ENCODE data around the gene MAGEB17.
"Not testable (repeated sequence)": the region's sequence is repeated elsewhere in the genome, so short reads cannot be mapped to it uniquely, and the experiment has no call there.

MAGEB17 gene

GRCh38 chrX:16140983-16141382, 26.3 kb upstream of the MAGEB17 start:
- Mint-ChIP-seq H3K27me3 (peaks cover 35% of the 10 kb centered on the region), H3K27ac (ENCODE audit: low read depth) (no peak overlapping the region), H3K36me3 (ENCODE audit: insufficient read depth) (no peaks in the 10 kb centered on the region), H3K9me3 (no peaks in the 10 kb centered on the region), H3K4me1 (no peaks in the 10 kb centered on the region), H3K4me3 (no peak overlapping the region)
- no peak for ATAC-seq (replicated peaks; ENCODE audit: extremely low read depth, poor library complexity, severe bottlenecking)
- no peak for DNase-seq (ENCODE audit: low spot score in 2 of 2)

GRCh38 chrX:16141422-16142245, 25.6 kb upstream of the MAGEB17 start:
- DNase-seq (ENCODE audit: low spot score in 2 of 2), result no peak
- no peaks in the 10 kb centered on the region for H3K4me1 Mint-ChIP-seq
- no peaks in the 10 kb centered on the region for H3K36me3 Mint-ChIP-seq (ENCODE audit: insufficient read depth)
- H3K27ac Mint-ChIP-seq (ENCODE audit: low read depth), result no peak overlapping the region
- H3K9me3 Mint-ChIP-seq, result no peaks in the 10 kb centered on the region
- peaks cover 40% of the 10 kb centered on the region for H3K27me3 Mint-ChIP-seq
- no peak overlapping the region for H3K4me3 Mint-ChIP-seq
- ATAC-seq (replicated peaks; ENCODE audit: extremely low read depth, poor library complexity, severe bottlenecking), result no peak

GRCh38 chrX:16142246-16142558, 25.1 kb upstream of the MAGEB17 start:
- Mint-ChIP-seq H3K9me3 (no peaks in the 10 kb centered on the region), H3K4me1 (no peaks in the 10 kb centered on the region), H3K4me3 (no peak overlapping the region), H3K27me3 (peaks cover 40% of the 10 kb centered on the region), H3K27ac (ENCODE audit: low read depth) (no peak overlapping the region), H3K36me3 (ENCODE audit: insufficient read depth) (no peaks in the 10 kb centered on the region)
- no peak for DNase-seq (ENCODE audit: low spot score in 2 of 2)
- no peak for ATAC-seq (replicated peaks; ENCODE audit: extremely low read depth, poor library complexity, severe bottlenecking)

GRCh38 chrX:16143968-16144367, 23.3 kb upstream of the MAGEB17 start:
- peaks cover 40% of the 10 kb centered on the region for H3K27me3 Mint-ChIP-seq

GRCh38 chrX:16144420-16144819, 22.9 kb upstream of the MAGEB17 start:
- ATAC-seq (replicated peaks; ENCODE audit: extremely low read depth, poor library complexity, severe bottlenecking) (no peak), DNase-seq (ENCODE audit: low spot score in 2 of 2) (no peak)
- Mint-ChIP-seq H3K4me1 (no peaks in the 10 kb centered on the region), H3K36me3 (ENCODE audit: insufficient read depth) (no peaks in the 10 kb centered on the region), H3K27me3 (peaks cover 40% of the 10 kb centered on the region), H3K27ac (ENCODE audit: low read depth) (no peak overlapping the region), H3K4me3 (no peak overlapping the region), H3K9me3 (no peaks in the 10 kb centered on the region)

More at GRCh38 chrX:16143968-16144367, 23.3 kb upstream of the MAGEB17 start:
- H3K36me3 Mint-ChIP-seq (ENCODE audit: insufficient read depth), result no peaks in the 10 kb centered on the region
- no peaks in the 10 kb centered on the region for H3K4me1 Mint-ChIP-seq
- no peaks in the 10 kb centered on the region for H3K9me3 Mint-ChIP-seq
- ATAC-seq (replicated peaks; ENCODE audit: extremely low read depth, poor library complexity, severe bottlenecking), result no peak
- H3K4me3 Mint-ChIP-seq, result no peak overlapping the region
- no peak for DNase-seq (ENCODE audit: low spot score in 2 of 2)
- no peak overlapping the region for H3K27ac Mint-ChIP-seq (ENCODE audit: low read depth)

- DNase-seq (ENCODE audit: low spot score in 2 of 2); H3K4me1 Mint-ChIP-seq; H3K36me3 Mint-ChIP-seq (ENCODE audit: insufficient read depth); H3K4me3 Mint-ChIP-seq; H3K27ac Mint-ChIP-seq (ENCODE audit: low read depth); H3K9me3 Mint-ChIP-seq; ATAC-seq (replicated peaks; ENCODE audit: extremely low read depth, poor library complexity, severe bottlenecking): not testable (repeated sequence)
- H3K27me3 Mint-ChIP-seq, result peaks cover 40% of the 10 kb centered on the region
Observed at GRCh38 chrX:16145093-16145492, 22.2 kb upstream of the MAGEB17 start.

GRCh38 chrX:16145656-16146055, 21.6 kb upstream of the MAGEB17 start:
- Mint-ChIP-seq H3K27ac (ENCODE audit: low read depth) (no peak overlapping the region), H3K36me3 (ENCODE audit: insufficient read depth) (no peaks in the 10 kb centered on the region), H3K9me3 (no peaks in the 10 kb centered on the region), H3K27me3 (peaks cover 40% of the 10 kb centered on the region), H3K4me1 (no peaks in the 10 kb centered on the region), H3K4me3 (no peak overlapping the region)
- DNase-seq (ENCODE audit: low spot score in 2 of 2) (no peak), ATAC-seq (replicated peaks; ENCODE audit: extremely low read depth, poor library complexity, severe bottlenecking) (no peak)

GRCh38 chrX:16148896-16149295, 18.4 kb upstream of the MAGEB17 start:
- ATAC-seq (replicated peaks; ENCODE audit: extremely low read depth, poor library complexity, severe bottlenecking) (no peak), DNase-seq (ENCODE audit: low spot score in 2 of 2) (no peak)
- no peaks in the 10 kb centered on the region for H3K9me3 Mint-ChIP-seq
- H3K4me3 Mint-ChIP-seq, result no peak overlapping the region
- H3K4me1 Mint-ChIP-seq, result no peaks in the 10 kb centered on the region
- H3K36me3 Mint-ChIP-seq (ENCODE audit: insufficient read depth), result no peaks in the 10 kb centered on the region
- peaks cover 23% of the 10 kb centered on the region for H3K27me3 Mint-ChIP-seq
- no peak overlapping the region for H3K27ac Mint-ChIP-seq (ENCODE audit: low read depth)

- H3K4me1 Mint-ChIP-seq, result no peaks in the 10 kb centered on the region
- H3K27ac Mint-ChIP-seq (ENCODE audit: low read depth), result no peak overlapping the region
- ATAC-seq (replicated peaks; ENCODE audit: extremely low read depth, poor library complexity, severe bottlenecking) (no peak), DNase-seq (ENCODE audit: low spot score in 2 of 2) (no peak)
- H3K27me3 Mint-ChIP-seq, result peaks cover 6% of the 10 kb centered on the region
- H3K4me3 Mint-ChIP-seq, result no peak overlapping the region
- H3K9me3 Mint-ChIP-seq, result no peaks in the 10 kb centered on the region
- no peaks in the 10 kb centered on the region for H3K36me3 Mint-ChIP-seq (ENCODE audit: insufficient read depth)
Observed at GRCh38 chrX:16155581-16156096, 11.6 kb upstream of the MAGEB17 start.

- Mint-ChIP-seq H3K9me3 (no peaks in the 10 kb centered on the region), H3K27ac (ENCODE audit: low read depth) (no peak overlapping the region), H3K27me3 (peaks cover 6% of the 10 kb centered on the region), H3K36me3 (ENCODE audit: insufficient read depth) (no peaks in the 10 kb centered on the region), H3K4me1 (no peaks in the 10 kb centered on the region), H3K4me3 (no peak overlapping the region)
- no peak for ATAC-seq (replicated peaks; ENCODE audit: extremely low read depth, poor library complexity, severe bottlenecking)
- DNase-seq (ENCODE audit: low spot score in 2 of 2), result no peak
Observed at GRCh38 chrX:16156692-16157331, 10.5 kb upstream of the MAGEB17 start.

GRCh38 chrX:16160729-16161128, 6.6 kb upstream of the MAGEB17 start:
- H3K27ac Mint-ChIP-seq (ENCODE audit: low read depth), result no peak overlapping the region
- no peaks in the 10 kb centered on the region for H3K36me3 Mint-ChIP-seq (ENCODE audit: insufficient read depth)
- ATAC-seq (replicated peaks; ENCODE audit: extremely low read depth, poor library complexity, severe bottlenecking) (no peak), DNase-seq (ENCODE audit: low spot score in 2 of 2) (no peak)
- H3K4me1 Mint-ChIP-seq, result no peaks in the 10 kb centered on the region
- peaks cover 24% of the 10 kb centered on the region for H3K27me3 Mint-ChIP-seq
- H3K9me3 Mint-ChIP-seq, result no peaks in the 10 kb centered on the region
- no peak overlapping the region for H3K4me3 Mint-ChIP-seq

- not testable (repeated sequence) for ATAC-seq (replicated peaks; ENCODE audit: extremely low read depth, poor library complexity, severe bottlenecking); H3K9me3 Mint-ChIP-seq; H3K27ac Mint-ChIP-seq (ENCODE audit: low read depth); H3K36me3 Mint-ChIP-seq (ENCODE audit: insufficient read depth); DNase-seq (ENCODE audit: low spot score in 2 of 2); H3K4me1 Mint-ChIP-seq; H3K4me3 Mint-ChIP-seq
- H3K27me3 Mint-ChIP-seq, result peaks cover 25% of the 10 kb centered on the region
Observed at GRCh38 chrX:16161173-16161572, 6.1 kb upstream of the MAGEB17 start.

GRCh38 chrX:16162391-16162790, 4.9 kb upstream of the MAGEB17 start:
- no peak overlapping the region for H3K27ac Mint-ChIP-seq (ENCODE audit: low read depth)
- no peaks in the 10 kb centered on the region for H3K9me3 Mint-ChIP-seq
- no peak overlapping the region for H3K4me3 Mint-ChIP-seq
- no peak for ATAC-seq (replicated peaks; ENCODE audit: extremely low read depth, poor library complexity, severe bottlenecking)
- no peak for DNase-seq (ENCODE audit: low spot score in 2 of 2)
- no peaks in the 10 kb centered on the region for H3K36me3 Mint-ChIP-seq (ENCODE audit: insufficient read depth)
- no peaks in the 10 kb centered on the region for H3K4me1 Mint-ChIP-seq
- peaks cover 33% of the 10 kb centered on the region for H3K27me3 Mint-ChIP-seq

Measured in central memory CD8-positive, alpha-beta T cell (primary cell).